Measurements from ENCODE around the gene TLR5.
A peak's percentile ranks its signal among the peaks of the same experiment; 100 is the strongest.

Gene TLR5

GRCh38 chr1:223142795-223143536 is at the start of gene TLR5:
TSS of gene TLR5 (minus strand) at chr1:223143248. CDS start at chr1:223113031, 30,217 bp downstream.
- H3K36me3 ChIP-seq (ENCODE audit: control insufficient read depth in 2 of 2, insufficient read depth in 2 of 2, low read length in 2 of 2) = no peaks in the 10 kb centered on the region
- peaks cover 22% of the 10 kb centered on the region for H3K4me1 ChIP-seq (ENCODE audit: control insufficient read depth, insufficient read depth, low read length)
- H3K27ac ChIP-seq (ENCODE audit: low read length) = peak within 1 kb of the TSS; percentile 53
- H3K9ac ChIP-seq (ENCODE audit: low read length in 2 of 2) = peak within 1 kb of the TSS; percentile 45 to 73
- H3K27me3 ChIP-seq (ENCODE audit: control insufficient read depth in 1 of 2, insufficient read depth in 2 of 2, low read length in 2 of 2) = no peaks in the 10 kb centered on the region
- H3K4me3 ChIP-seq (ENCODE audit: low read length in 2 of 2) = peak within 1 kb of the TSS; percentile 44 to 76
- H3K9me3 ChIP-seq (ENCODE audit: control insufficient read depth in 2 of 2, low read length in 2 of 2) = peaks cover 0 to 3% of the 10 kb centered on the region in 2 donors

GRCh38 chr1:223189903-223190724 is 47.1 kb upstream of the TLR5 start:
- Histone ChIP-seq H3K27ac (ENCODE audit: low read length) (no peak overlapping the region), H3K4me1 (ENCODE audit: control insufficient read depth, insufficient read depth, low read length) (no peaks in the 10 kb centered on the region), H3K4me3 (ENCODE audit: low read length in 2 of 2) (no peak overlapping the region), H3K9me3 (ENCODE audit: control insufficient read depth in 2 of 2, low read length in 2 of 2) (no peaks in the 10 kb centered on the region), H3K27me3 (ENCODE audit: control insufficient read depth in 1 of 2, insufficient read depth in 2 of 2, low read length in 2 of 2) (no peaks in the 10 kb centered on the region), H3K36me3 (ENCODE audit: control insufficient read depth in 2 of 2, insufficient read depth in 2 of 2, low read length in 2 of 2) (no peaks in the 10 kb centered on the region), H3K9ac (ENCODE audit: low read length in 2 of 2) (no peak overlapping the region)

- no peaks in the 10 kb centered on the region for H3K27me3 ChIP-seq (ENCODE audit: control insufficient read depth in 1 of 2, insufficient read depth in 2 of 2, low read length in 2 of 2)
- no peaks in the 10 kb centered on the region for H3K9me3 ChIP-seq (ENCODE audit: control insufficient read depth in 2 of 2, low read length in 2 of 2)
- H3K36me3 ChIP-seq (ENCODE audit: control insufficient read depth in 2 of 2, insufficient read depth in 2 of 2, low read length in 2 of 2) = no peaks in the 10 kb centered on the region
- no peaks in the 10 kb centered on the region for H3K4me1 ChIP-seq (ENCODE audit: control insufficient read depth, insufficient read depth, low read length)
- no peak overlapping the region for H3K9ac ChIP-seq (ENCODE audit: low read length in 2 of 2)
- H3K27ac ChIP-seq (ENCODE audit: low read length) = no peak overlapping the region
- no peak overlapping the region for H3K4me3 ChIP-seq (ENCODE audit: low read length in 2 of 2)
Observed at GRCh38 chr1:223189525-223189902, 46.5 kb upstream of the TLR5 start.

GRCh38 chr1:223188618-223189356 is 45.7 kb upstream of the TLR5 start:
- Histone ChIP-seq H3K4me3 (ENCODE audit: low read length in 2 of 2) (no peak overlapping the region), H3K27ac (ENCODE audit: low read length) (no peak overlapping the region), H3K9ac (ENCODE audit: low read length in 2 of 2) (no peak overlapping the region), H3K4me1 (ENCODE audit: control insufficient read depth, insufficient read depth, low read length) (no peaks in the 10 kb centered on the region), H3K9me3 (ENCODE audit: control insufficient read depth in 2 of 2, low read length in 2 of 2) (no peaks in the 10 kb centered on the region), H3K27me3 (ENCODE audit: control insufficient read depth in 1 of 2, insufficient read depth in 2 of 2, low read length in 2 of 2) (no peaks in the 10 kb centered on the region), H3K36me3 (ENCODE audit: control insufficient read depth in 2 of 2, insufficient read depth in 2 of 2, low read length in 2 of 2) (no peaks in the 10 kb centered on the region)

GRCh38 chr1:223186800-223187199 is 43.8 kb upstream of the TLR5 start:
- Histone ChIP-seq H3K9ac (ENCODE audit: low read length in 2 of 2) (no peak overlapping the region), H3K4me3 (ENCODE audit: low read length in 2 of 2) (no peak overlapping the region), H3K36me3 (ENCODE audit: control insufficient read depth in 2 of 2, insufficient read depth in 2 of 2, low read length in 2 of 2) (no peaks in the 10 kb centered on the region), H3K4me1 (ENCODE audit: control insufficient read depth, insufficient read depth, low read length) (no peaks in the 10 kb centered on the region), H3K9me3 (ENCODE audit: control insufficient read depth in 2 of 2, low read length in 2 of 2) (no peaks in the 10 kb centered on the region), H3K27ac (ENCODE audit: low read length) (no peak overlapping the region), H3K27me3 (ENCODE audit: control insufficient read depth in 1 of 2, insufficient read depth in 2 of 2, low read length in 2 of 2) (no peaks in the 10 kb centered on the region)

- H3K27ac ChIP-seq (ENCODE audit: low read length) = no peak overlapping the region
- H3K4me3 ChIP-seq (ENCODE audit: low read length in 2 of 2) = no peak overlapping the region
- H3K9ac ChIP-seq (ENCODE audit: low read length in 2 of 2) = no peak overlapping the region
- H3K36me3 ChIP-seq (ENCODE audit: control insufficient read depth in 2 of 2, insufficient read depth in 2 of 2, low read length in 2 of 2) = no peaks in the 10 kb centered on the region
- no peaks in the 10 kb centered on the region for H3K27me3 ChIP-seq (ENCODE audit: control insufficient read depth in 1 of 2, insufficient read depth in 2 of 2, low read length in 2 of 2)
- H3K9me3 ChIP-seq (ENCODE audit: control insufficient read depth in 2 of 2, low read length in 2 of 2) = no peaks in the 10 kb centered on the region
- no peaks in the 10 kb centered on the region for H3K4me1 ChIP-seq (ENCODE audit: control insufficient read depth, insufficient read depth, low read length)
Observed at GRCh38 chr1:223183268-223183862, 40.3 kb upstream of the TLR5 start.

GRCh38 chr1:223180731-223181321 is 37.8 kb upstream of the TLR5 start:
- H3K4me3 ChIP-seq (ENCODE audit: low read length in 2 of 2) = no peak overlapping the region
- H3K4me1 ChIP-seq (ENCODE audit: control insufficient read depth, insufficient read depth, low read length) = no peaks in the 10 kb centered on the region
- no peaks in the 10 kb centered on the region for H3K9me3 ChIP-seq (ENCODE audit: control insufficient read depth in 2 of 2, low read length in 2 of 2)
- H3K27me3 ChIP-seq (ENCODE audit: control insufficient read depth in 1 of 2, insufficient read depth in 2 of 2, low read length in 2 of 2) = no peaks in the 10 kb centered on the region
- no peak overlapping the region for H3K9ac ChIP-seq (ENCODE audit: low read length in 2 of 2)
- H3K36me3 ChIP-seq (ENCODE audit: control insufficient read depth in 2 of 2, insufficient read depth in 2 of 2, low read length in 2 of 2) = no peaks in the 10 kb centered on the region
- H3K27ac ChIP-seq (ENCODE audit: low read length) = no peak overlapping the region

GRCh38 chr1:223179786-223180185 is 36.7 kb upstream of the TLR5 start:
- Histone ChIP-seq H3K27me3 (ENCODE audit: control insufficient read depth in 1 of 2, insufficient read depth in 2 of 2, low read length in 2 of 2) (no peaks in the 10 kb centered on the region), H3K36me3 (ENCODE audit: control insufficient read depth in 2 of 2, insufficient read depth in 2 of 2, low read length in 2 of 2) (no peaks in the 10 kb centered on the region), H3K27ac (ENCODE audit: low read length) (no peak overlapping the region), H3K9ac (ENCODE audit: low read length in 2 of 2) (no peak overlapping the region), H3K4me3 (ENCODE audit: low read length in 2 of 2) (no peak overlapping the region), H3K9me3 (ENCODE audit: control insufficient read depth in 2 of 2, low read length in 2 of 2) (no peaks in the 10 kb centered on the region), H3K4me1 (ENCODE audit: control insufficient read depth, insufficient read depth, low read length) (no peaks in the 10 kb centered on the region)

- Histone ChIP-seq H3K36me3 (ENCODE audit: control insufficient read depth in 2 of 2, insufficient read depth in 2 of 2, low read length in 2 of 2) (no peaks in the 10 kb centered on the region), H3K9ac (ENCODE audit: low read length in 2 of 2) (no peak overlapping the region), H3K4me1 (ENCODE audit: control insufficient read depth, insufficient read depth, low read length) (no peaks in the 10 kb centered on the region), H3K27ac (ENCODE audit: low read length) (no peak overlapping the region), H3K4me3 (ENCODE audit: low read length in 2 of 2) (no peak overlapping the region), H3K9me3 (ENCODE audit: control insufficient read depth in 2 of 2, low read length in 2 of 2) (no peaks in the 10 kb centered on the region), H3K27me3 (ENCODE audit: control insufficient read depth in 1 of 2, insufficient read depth in 2 of 2, low read length in 2 of 2) (no peaks in the 10 kb centered on the region)
Observed at GRCh38 chr1:223179280-223179679, 36.2 kb upstream of the TLR5 start.

GRCh38 chr1:223177681-223178080 is 34.6 kb upstream of the TLR5 start:
- H3K4me3 ChIP-seq (ENCODE audit: low read length in 2 of 2) = no peak overlapping the region
- no peaks in the 10 kb centered on the region for H3K27me3 ChIP-seq (ENCODE audit: control insufficient read depth in 1 of 2, insufficient read depth in 2 of 2, low read length in 2 of 2)
- H3K4me1 ChIP-seq (ENCODE audit: control insufficient read depth, insufficient read depth, low read length) = no peaks in the 10 kb centered on the region
- H3K36me3 ChIP-seq (ENCODE audit: control insufficient read depth in 2 of 2, insufficient read depth in 2 of 2, low read length in 2 of 2) = no peaks in the 10 kb centered on the region
- no peak overlapping the region for H3K9ac ChIP-seq (ENCODE audit: low read length in 2 of 2)
- H3K9me3 ChIP-seq (ENCODE audit: control insufficient read depth in 2 of 2, low read length in 2 of 2) = no peaks in the 10 kb centered on the region
- H3K27ac ChIP-seq (ENCODE audit: low read length) = no peak overlapping the region
